ENCODE measurements around the gene AIMP2. TPM values are rescaled to one million over a fixed set of nuclear protein-coding genes. Genes with fewer than 3 reads are reported as not detected.
"Not testable (repeated sequence)": the region's sequence is repeated elsewhere in the genome, so short reads cannot be mapped to it uniquely, and the experiment has no call there.

AIMP2 gene
- total and polyA plus RNA-seq, 2 of the 8 experiments (the other 6 are each of a cell fraction or from before 2014, with no cell fraction given): 85.6 to 99.0 TPM

GRCh38 chr7:6059941-6060340 is 50.9 kb downstream of the AIMP2 start:
- H2BK120ac ChIP-seq (replicated peaks; ENCODE audit: low read depth, low read length); H2BK20ac ChIP-seq (ENCODE audit: low read length); H3K4ac ChIP-seq (replicated peaks; ENCODE audit: insufficient read length, low read depth, low read length); H2AFZ ChIP-seq (ENCODE audit: low read length); H4K91ac ChIP-seq (replicated peaks; ENCODE audit: insufficient read length, low read length); CTCF ChIA-PET (ENCODE audit: partially characterized antibody); H2BK15ac ChIP-seq (ENCODE audit: low read length); H3K4me1 ChIP-seq (replicated peaks in 1 of 4; ENCODE audit: control insufficient read depth in 3 of 4, insufficient read depth in 4 of 4, low read length in 3 of 4); H4K5ac ChIP-seq (ENCODE audit: insufficient read length, low read depth, low read length); DNase-seq (ENCODE audit: low read depth in 1 of 2, low spot score in 2 of 2); H2BK5ac ChIP-seq (ENCODE audit: low read depth, low read length); H4K8ac ChIP-seq (ENCODE audit: extremely low read depth, insufficient read depth, low read length); H2AK5ac ChIP-seq (ENCODE audit: low read depth, low read length); POLR2A ChIA-PET (ENCODE audit: partially characterized antibody); H4K20me1 ChIP-seq (replicated peaks in 1 of 2; ENCODE audit: control insufficient read depth in 1 of 2, insufficient read depth in 2 of 2, low read length in 2 of 2); H3K4me3 ChIP-seq (ENCODE audit: extremely low read depth in 1 of 4, insufficient read depth in 2 of 4, low read depth in 3 of 4, low read length in 4 of 4); H3K23me2 ChIP-seq (ENCODE audit: low read depth, low read length); H3K9ac ChIP-seq (replicated peaks in 1 of 4; ENCODE audit: extremely low read depth in 1 of 4, low read depth in 3 of 4, low read length in 3 of 4); H2BK12ac ChIP-seq (ENCODE audit: low read depth, low read length); H3K79me1 ChIP-seq (ENCODE audit: low read depth, low read length); H3K18ac ChIP-seq (ENCODE audit: extremely low read depth, low read length); H3K56ac ChIP-seq (replicated peaks; ENCODE audit: insufficient read length, low read depth, low read length); H3K27me3 ChIP-seq (replicated peaks in 1 of 4; ENCODE audit: control insufficient read depth in 3 of 4, extremely low read depth in 1 of 4, insufficient read depth in 3 of 4, low read length in 3 of 4); H3K23ac ChIP-seq (ENCODE audit: insufficient read length); H3K36me3 ChIP-seq (ENCODE audit: control insufficient read depth in 2 of 4, insufficient read depth in 4 of 4, low read length in 3 of 4); FAIRE-seq; H3K27ac ChIP-seq (ENCODE audit: low read depth, low read length); H3K4me2 ChIP-seq (ENCODE audit: insufficient read depth in 1 of 2, low read depth in 2 of 2, low read length in 2 of 2); H3K9me3 ChIP-seq (ENCODE audit: insufficient read depth in 2 of 2, low read depth in 1 of 2, low read length in 1 of 2); H3K14ac ChIP-seq (ENCODE audit: insufficient read length): not testable (repeated sequence)
- WGBS, 2 experiments (ENCODE audit: extremely low coverage in 1 of 2, insufficient coverage in 1 of 2, insufficient read length in 1 of 2, insufficient replicate concordance in 2 of 2, low coverage in 1 of 2, low lambda C conversion rate in 2 of 2, missing lambda C conversion rate in 1 of 2): 92% methylated on average over 10 of the region's 11 CpGs; no CpG with 5 or more reads in 1 of the 2 experiments
- peaks cover 3 to 34% of the 10 kb centered on the region in 2 experiments for H3K79me2 ChIP-seq (ENCODE audit: control insufficient read depth in 1 of 2, insufficient read depth in 2 of 2, low read length in 2 of 2)

Measured in H1 (cell line).